OCI-LY1 (cell line): ENCODE data around the gene HDAC9.

ENCODE experiments used
- H2AFZ ChIP-seq: fragments of 200-600 bp; sonication (generic), shearing (Covaris generic); 2 replicates; pipeline ENCODE4 v1.6.0; 2014; ENCODE audit warnings: antibody characterized with exemption, mild to moderate bottlenecking, low read length
- H3F3A ChIP-seq: fragments of 200-600 bp; sonication (generic), shearing (Covaris generic); 2 replicates; pipeline ENCODE4 v1.6.0; 2014; ENCODE audit warnings: mild to moderate bottlenecking, antibody characterized with exemption, low read length, moderate library complexity; ENCODE audit not compliant: insufficient read depth
- H3K27ac ChIP-seq: fragments of 200-600 bp; sonication (generic); 2 replicates; pipeline ENCODE4 v1.5.1; 2014; ENCODE audit warnings: low read length, mixed run types, mild to moderate bottlenecking, low read depth; ENCODE audit not compliant: poor library complexity, severe bottlenecking
- H3K27me3 ChIP-seq: fragments of 200-600 bp; sonication (generic); 2 replicates; pipeline ENCODE4 v1.6.0; 2014; ENCODE audit warnings: antibody characterized with exemption, mild to moderate bottlenecking, low read length, moderate library complexity; ENCODE audit not compliant: insufficient read depth
- H3K36me3 ChIP-seq: fragments of 200-600 bp; sonication (generic); 2 replicates; pipeline ENCODE4 v1.6.1; 2014; ENCODE audit warnings: mild to moderate bottlenecking, antibody characterized with exemption, low read length, moderate library complexity, mixed read lengths; ENCODE audit not compliant: insufficient read depth
- H3K4me1 ChIP-seq: fragments of 200-600 bp; sonication (generic); 2 replicates; pipeline ENCODE4 v1.5.1; 2014; ENCODE audit warnings: mild to moderate bottlenecking, low read length, moderate library complexity; ENCODE audit not compliant: insufficient read depth, severe bottlenecking
- H3K4me2 ChIP-seq: fragments of 200-600 bp; sonication (generic), shearing (Covaris generic); 2 replicates; pipeline ENCODE4 v1.6.1; 2014; ENCODE audit warnings: low read length
- H3K4me3 ChIP-seq: fragments of 200-600 bp; sonication (generic); 2 replicates; pipeline ENCODE4 v1.5.1; 2014; ENCODE audit warnings: low read length, low read depth, mild to moderate bottlenecking, mixed read lengths; ENCODE audit not compliant: poor library complexity, severe bottlenecking
- H3K79me2 ChIP-seq: fragments of 200-600 bp; shearing (Covaris generic); 2 replicates; pipeline ENCODE4 v1.6.1; 2016; ENCODE audit warnings: mixed run types, low read length, mixed read lengths; ENCODE audit not compliant: insufficient read depth
- H3K9ac ChIP-seq: fragments of 200-600 bp; sonication (generic), shearing (Covaris generic); 2 replicates; pipeline ENCODE4 v1.6.1; 2014; ENCODE audit warnings: mild to moderate bottlenecking, low read length, mixed read lengths
- H3K9me2 ChIP-seq: fragments of 200-600 bp; sonication (generic), shearing (Covaris generic); 2 replicates; pipeline ENCODE4 v1.6.1; 2014; ENCODE audit warnings: low read depth, mild to moderate bottlenecking, low read length, mixed read lengths
- H3K9me3 ChIP-seq: fragments of 200-600 bp; shearing (Covaris generic); 2 replicates; pipeline ENCODE4 v1.6.1; 2014; ENCODE audit warnings: low read length, mixed read lengths
- H4K20me1 ChIP-seq: fragments of 200-600 bp; sonication (generic), shearing (Covaris generic); 2 replicates; pipeline ENCODE4 v1.6.0; 2016; ENCODE audit warnings: mild to moderate bottlenecking, low read length; ENCODE audit not compliant: insufficient read depth
- EZH2 ChIP-seq: fragments of 200-600 bp; sonication (generic), shearing (Covaris generic); IDR thresholded peaks from 2 replicates; pipeline ENCODE4 v1.8.0; 2017; ENCODE audit warnings: borderline replicate concordance, mixed run types, mild to moderate bottlenecking, antibody characterized with exemption, low read length, moderate library complexity, mixed read lengths
- TF ChIP-seq, protein P1 (sequence below): fragments of 200-600 bp; sonication (generic), shearing (Covaris generic); IDR thresholded peaks from 2 replicates; pipeline ENCODE4 v1.5.1; 2017; ENCODE audit warnings: mild to moderate bottlenecking, antibody characterized with exemption, low read length, moderate library complexity, mixed read lengths

The HDAC9 gene

GRCh38 chr7:18824157-18824556, 328.6 kb downstream of the HDAC9 start:
- Histone ChIP-seq H3K9me3 (no peaks in the 10 kb centered on the region), H3K36me3 (no peaks in the 10 kb centered on the region), H3K79me2 (no peaks in the 10 kb centered on the region), H3K9ac (no peak overlapping the region), H3K27me3 (no peaks in the 10 kb centered on the region), H3F3A (no peaks in the 10 kb centered on the region), H3K9me2 (no peaks in the 10 kb centered on the region), H3K4me3 (no peak overlapping the region), H3K4me1 (no peaks in the 10 kb centered on the region), H2AFZ (no peak overlapping the region), H3K4me2 (no peak overlapping the region), H4K20me1 (no peaks in the 10 kb centered on the region), H3K27ac (no peak overlapping the region)
- TF ChIP-seq, protein P1, sequence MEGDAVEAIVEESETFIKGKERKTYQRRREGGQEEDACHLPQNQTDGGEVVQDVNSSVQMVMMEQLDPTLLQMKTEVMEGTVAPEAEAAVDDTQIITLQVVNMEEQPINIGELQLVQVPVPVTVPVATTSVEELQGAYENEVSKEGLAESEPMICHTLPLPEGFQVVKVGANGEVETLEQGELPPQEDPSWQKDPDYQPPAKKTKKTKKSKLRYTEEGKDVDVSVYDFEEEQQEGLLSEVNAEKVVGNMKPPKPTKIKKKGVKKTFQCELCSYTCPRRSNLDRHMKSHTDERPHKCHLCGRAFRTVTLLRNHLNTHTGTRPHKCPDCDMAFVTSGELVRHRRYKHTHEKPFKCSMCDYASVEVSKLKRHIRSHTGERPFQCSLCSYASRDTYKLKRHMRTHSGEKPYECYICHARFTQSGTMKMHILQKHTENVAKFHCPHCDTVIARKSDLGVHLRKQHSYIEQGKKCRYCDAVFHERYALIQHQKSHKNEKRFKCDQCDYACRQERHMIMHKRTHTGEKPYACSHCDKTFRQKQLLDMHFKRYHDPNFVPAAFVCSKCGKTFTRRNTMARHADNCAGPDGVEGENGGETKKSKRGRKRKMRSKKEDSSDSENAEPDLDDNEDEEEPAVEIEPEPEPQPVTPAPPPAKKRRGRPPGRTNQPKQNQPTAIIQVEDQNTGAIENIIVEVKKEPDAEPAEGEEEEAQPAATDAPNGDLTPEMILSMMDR: no peak
- no peak for TF ChIP-seq EZH2

DNA sequence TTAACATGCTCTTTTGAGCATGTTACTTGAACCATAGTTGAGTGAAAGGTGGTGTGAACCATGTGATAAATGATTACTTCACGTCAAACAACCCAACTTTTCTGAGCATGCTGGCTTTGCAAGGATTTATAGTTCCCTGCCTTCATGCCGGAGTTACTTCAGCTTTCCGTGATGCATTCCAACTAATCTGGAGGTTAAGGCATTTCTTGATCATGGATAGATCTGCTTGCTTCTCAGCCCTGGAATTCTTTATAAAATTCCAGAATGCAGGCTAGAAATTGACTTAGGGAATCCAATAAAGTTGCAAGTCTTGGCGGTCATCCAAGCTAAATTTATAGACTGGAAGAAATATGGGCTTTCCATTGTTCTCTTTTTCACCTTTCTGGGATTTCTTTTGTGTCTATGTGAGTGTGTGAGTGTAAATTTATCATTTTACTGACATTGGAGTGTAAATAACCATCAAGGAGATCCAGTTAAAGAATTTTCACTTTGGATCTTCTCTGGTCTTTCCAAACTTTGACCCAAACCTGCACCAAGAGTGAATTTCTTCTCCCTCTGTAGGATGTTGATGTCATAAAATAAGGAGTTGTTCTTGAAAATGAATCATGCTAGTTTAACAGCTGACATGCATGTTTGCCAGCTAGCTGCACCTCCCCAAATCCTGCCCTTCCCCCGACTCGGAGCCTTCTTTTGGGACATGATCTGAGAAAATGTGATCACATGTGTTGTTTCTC, 332.9 kb downstream of the HDAC9 start:
- Histone ChIP-seq H3K79me2 (no peaks in the 10 kb centered on the region), H3K27me3 (no peaks in the 10 kb centered on the region), H3F3A (no peaks in the 10 kb centered on the region), H3K9me3 (no peaks in the 10 kb centered on the region), H3K9ac (no peak overlapping the region), H3K9me2 (no peaks in the 10 kb centered on the region), H3K27ac (no peak overlapping the region), H3K4me3 (no peak overlapping the region), H3K36me3 (no peaks in the 10 kb centered on the region), H4K20me1 (no peaks in the 10 kb centered on the region), H3K4me1 (no peaks in the 10 kb centered on the region), H3K4me2 (no peak overlapping the region), H2AFZ (no peak overlapping the region)
- TF ChIP-seq, protein P1: no peak
- no peak for TF ChIP-seq EZH2

DNA sequence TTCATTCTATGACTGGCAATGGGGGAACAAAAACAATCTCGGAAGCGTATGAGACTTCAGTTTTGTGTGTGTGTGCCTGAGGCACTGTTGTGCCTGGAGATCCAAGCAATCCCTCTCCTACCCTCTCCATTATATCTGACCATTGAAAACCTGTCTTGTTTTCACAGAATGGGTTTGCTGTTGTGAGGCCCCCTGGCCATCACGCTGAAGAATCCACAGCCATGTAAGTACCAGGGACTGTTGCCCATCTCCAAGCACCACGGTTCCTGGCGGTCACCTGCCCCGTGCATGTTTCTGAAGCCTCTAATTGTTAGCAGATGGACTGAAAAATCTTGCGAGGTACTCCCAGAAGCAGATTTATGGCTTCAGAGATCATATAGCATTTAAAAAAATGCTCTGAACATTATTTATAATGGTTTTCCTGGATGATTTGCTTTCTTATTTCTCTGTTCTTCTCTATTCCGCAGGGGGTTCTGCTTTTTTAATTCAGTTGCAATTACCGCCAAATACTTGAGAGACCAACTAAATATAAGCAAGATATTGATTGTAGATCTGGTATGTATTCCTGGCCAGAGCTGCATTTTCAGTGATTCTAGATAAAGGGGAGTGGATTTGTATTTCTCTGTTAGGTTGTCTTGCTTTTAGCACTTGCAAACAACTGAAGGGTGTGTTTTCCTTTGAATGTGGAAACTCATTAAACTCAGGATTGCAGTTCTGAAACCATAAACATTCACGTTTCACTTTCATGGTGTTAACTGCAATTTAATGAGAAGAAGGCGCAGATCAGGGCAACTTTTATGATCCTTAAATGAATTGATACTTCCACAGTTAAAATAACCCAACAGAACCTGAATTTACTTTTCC, 333.7 kb downstream of the HDAC9 start:
- no peaks in the 10 kb centered on the region for H3K27me3 ChIP-seq
- H3K9me2 ChIP-seq: no peaks in the 10 kb centered on the region
- no peaks in the 10 kb centered on the region for H3K4me1 ChIP-seq
- H3K9ac ChIP-seq: no peak overlapping the region
- no peak overlapping the region for H3K4me3 ChIP-seq
- no peaks in the 10 kb centered on the region for H4K20me1 ChIP-seq
- no peaks in the 10 kb centered on the region for H3K9me3 ChIP-seq
- H3K27ac ChIP-seq: no peak overlapping the region
- no peak overlapping the region for H2AFZ ChIP-seq
- TF ChIP-seq EZH2: no peak
- TF ChIP-seq, protein P1: no peak
- H3K79me2 ChIP-seq: no peaks in the 10 kb centered on the region
- no peaks in the 10 kb centered on the region for H3K36me3 ChIP-seq
- H3K4me2 ChIP-seq: no peak overlapping the region
- H3F3A ChIP-seq: no peaks in the 10 kb centered on the region
